Right ventricle myocardium superior (tissue), 1 donor: ENCODE results near the gene ECSIT. TPM values are rescaled to one million over a fixed set of nuclear protein-coding genes. Genes with fewer than 3 reads are reported as not detected.
"Not testable (repeated sequence)": the region's sequence is repeated elsewhere in the genome, so short reads cannot be mapped to it uniquely, and the experiment has no call there.

Experiments
- ATAC-seq: fragments of 200-7000 bp; cut with Tn5 transposase; one replicate; pipeline ENCODE4 v1.9.1; 2020; ENCODE audit warnings: mild to moderate bottlenecking; ENCODE audit not compliant: poor library complexity
- DNase-seq: peaks from one replicate; pipeline ENCODE4 v3.0.0-alpha.2; 2020
- intact Hi-C: fragments of 100-400 bp; cut with DNase I; formaldehyde crosslinking; loops from one replicate; pipeline ENCODE4 v1.11.2; 2022
- long read RNA-seq: library from polyadenylated mRNA; unstranded; transcript quantifications from one replicate; pipeline ENCODE4 v2.0.0, GENCODE V29; 2021
- total RNA-seq: library from RNA; stranded (reverse); fragmentation: NEBNext Ultra II Directional; extraction: Animal tissue kit (Norgen Biotek cat#: 25700); gene quantifications from one replicate; pipeline ENCODE4 v1.2.1, GENCODE V29; 2021
- donor health status: DM: no; HTN: yes; CAD: no; lungs with severe emphysema.

Gene ECSIT, protein sequence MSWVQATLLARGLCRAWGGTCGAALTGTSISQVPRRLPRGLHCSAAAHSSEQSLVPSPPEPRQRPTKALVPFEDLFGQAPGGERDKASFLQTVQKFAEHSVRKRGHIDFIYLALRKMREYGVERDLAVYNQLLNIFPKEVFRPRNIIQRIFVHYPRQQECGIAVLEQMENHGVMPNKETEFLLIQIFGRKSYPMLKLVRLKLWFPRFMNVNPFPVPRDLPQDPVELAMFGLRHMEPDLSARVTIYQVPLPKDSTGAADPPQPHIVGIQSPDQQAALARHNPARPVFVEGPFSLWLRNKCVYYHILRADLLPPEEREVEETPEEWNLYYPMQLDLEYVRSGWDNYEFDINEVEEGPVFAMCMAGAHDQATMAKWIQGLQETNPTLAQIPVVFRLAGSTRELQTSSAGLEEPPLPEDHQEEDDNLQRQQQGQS
- total RNA-seq, result 178 TPM
- long read RNA-seq, transcript ECSIT-202 (8 exons, 1,700 nt), result major isoform, 632 of 759 reads
- long read RNA-seq, partial matches to known transcripts, result 16 of 759 reads
- long read RNA-seq, other reads (novel, unspliced or antisense), result 106 of 759 reads

DNA sequence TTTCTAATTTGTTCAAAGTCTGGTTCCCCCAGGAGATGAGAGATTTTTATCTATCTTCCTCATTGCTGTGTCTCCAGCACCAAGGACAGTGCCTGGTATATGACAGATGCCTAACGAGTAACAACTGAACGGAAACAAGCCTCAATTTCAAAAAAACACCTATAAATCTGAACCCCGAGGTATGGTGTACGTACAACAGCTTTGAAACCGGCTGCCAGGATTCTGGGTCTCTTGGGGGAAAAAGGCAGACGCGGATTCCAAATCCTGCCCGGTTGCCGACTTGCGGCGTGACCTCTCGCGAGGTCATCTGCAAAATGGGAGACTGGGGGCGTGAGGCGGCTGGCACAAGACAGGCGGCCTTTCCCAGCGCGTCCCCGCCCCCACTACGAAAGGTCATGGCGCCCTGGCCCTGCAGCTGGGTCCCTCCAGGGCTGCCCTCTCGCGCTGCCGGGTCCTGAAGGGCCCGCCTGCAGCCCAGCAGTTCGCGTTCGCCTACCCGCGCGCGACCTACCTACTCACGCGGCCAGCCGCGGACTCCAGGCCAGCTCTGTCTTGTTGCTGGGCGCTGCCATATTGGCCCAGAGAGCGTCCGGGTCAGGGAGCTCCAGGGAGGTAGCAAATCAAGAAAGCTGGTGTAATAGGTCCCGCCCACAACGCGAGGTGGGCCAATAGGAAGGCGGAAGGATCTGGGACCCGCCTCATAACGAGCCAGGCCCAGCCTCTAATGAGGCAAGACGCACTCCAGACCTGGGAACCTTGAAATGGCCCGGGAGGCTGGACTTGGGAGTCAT lies at the start of gene ECSIT:
Gene ECSIT, minus strand, starts transcription at position 584 of the 791 bp plus-strand sequence. CDS start 9,964 bp downstream, outside the sequence.
- DNase-seq (peak; percentile 98), ATAC-seq (peak; percentile 98)
- intact Hi-C loops, result no loop called here

DNA sequence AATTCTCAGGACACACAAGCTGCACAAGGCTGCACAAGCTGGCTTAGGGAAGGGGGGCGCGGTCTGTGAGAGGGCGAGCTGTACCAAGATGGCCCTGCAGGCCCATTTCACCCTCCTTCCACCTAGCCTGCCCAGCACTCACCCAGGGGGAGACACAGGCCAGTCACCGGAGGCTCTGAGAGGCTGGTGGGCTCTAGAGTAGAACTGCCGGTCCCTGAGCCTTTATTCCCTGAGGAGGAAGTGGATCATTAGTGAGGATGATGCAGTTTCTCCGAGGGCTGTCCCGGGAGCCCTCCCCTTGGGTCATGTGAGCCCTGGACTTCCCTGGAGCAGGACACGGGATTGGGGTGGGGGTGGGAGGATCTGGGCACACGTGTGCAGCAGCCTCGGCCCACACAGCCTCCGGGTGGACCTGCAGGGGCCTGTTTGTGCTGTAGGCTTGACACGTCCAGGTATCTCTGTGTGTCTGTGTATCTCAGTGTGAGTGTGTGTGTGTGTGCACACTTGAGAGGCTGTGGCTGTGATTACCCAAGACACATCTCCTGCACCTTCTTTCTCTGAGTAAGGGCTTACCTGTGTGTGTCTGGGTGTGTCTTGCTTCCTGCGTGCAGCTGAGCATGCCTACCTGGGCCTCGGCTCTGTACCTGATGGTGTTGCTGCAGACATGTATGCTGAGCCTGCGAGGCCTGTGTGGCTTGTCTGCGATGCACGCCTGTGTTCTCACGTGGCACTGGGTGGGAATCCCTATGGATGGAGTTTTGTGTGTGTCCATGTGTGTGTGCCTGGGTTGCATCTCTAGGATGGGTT lies 48.7 kb upstream of the ECSIT start, which contains the start of gene ACP5:
Gene ACP5, minus strand, starts transcription at position 195 of the 807 bp plus-strand sequence. CDS start 328 bp downstream, outside the sequence.
- DNase-seq (no peak), ATAC-seq (peak; percentile 40)
- intact Hi-C loops, result no loop called here

GRCh38 chr19:11576227-11576626 lies 47.3 kb upstream of the ECSIT start:
- no peak for ATAC-seq

GRCh38 chr19:11574689-11575088 lies 45.8 kb upstream of the ECSIT start:
- ATAC-seq (no peak), DNase-seq (no peak)
- intact Hi-C loops, result no loop called here

More at GRCh38 chr19:11576227-11576626, 47.3 kb upstream of the ECSIT start:
- intact Hi-C loops, result no loop called here
- DNase-seq, result no peak

GRCh38 chr19:11573763-11574162 lies 44.8 kb upstream of the ECSIT start:
- DNase-seq, intact Hi-C loops, ATAC-seq: not testable (repeated sequence)

GRCh38 chr19:11573354-11573753 lies 44.4 kb upstream of the ECSIT start:
- intact Hi-C loops, DNase-seq, ATAC-seq: not testable (repeated sequence)

GRCh38 chr19:11570039-11570462 lies 41.1 kb upstream of the ECSIT start:
- no peak for ATAC-seq
- intact Hi-C loops, result no loop called here

DNA sequence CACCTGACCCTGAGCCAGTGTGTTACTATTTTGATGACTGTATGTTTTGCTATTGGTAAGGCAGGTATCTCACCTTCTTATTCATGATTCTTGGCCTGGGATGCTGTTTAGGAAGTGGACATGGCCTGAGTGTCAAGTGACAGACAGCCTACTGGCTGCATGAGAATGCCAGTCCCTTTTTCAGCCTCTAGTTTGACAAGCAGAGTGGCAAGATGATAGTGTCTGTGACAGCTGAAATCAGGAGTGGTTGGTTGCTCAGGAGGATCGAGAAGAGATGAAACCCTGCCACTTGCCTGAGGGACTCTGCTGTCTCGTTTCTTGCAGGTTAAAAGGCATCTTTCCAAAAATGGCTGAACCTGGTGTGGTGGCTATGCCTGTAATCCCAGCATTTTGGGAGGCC lies 37.2 kb upstream of the ECSIT start:
- ATAC-seq (no peak), DNase-seq (no peak)
- intact Hi-C loops, result no loop called here

More at GRCh38 chr19:11570039-11570462, 41.1 kb upstream of the ECSIT start:
- no peak for DNase-seq

DNA sequence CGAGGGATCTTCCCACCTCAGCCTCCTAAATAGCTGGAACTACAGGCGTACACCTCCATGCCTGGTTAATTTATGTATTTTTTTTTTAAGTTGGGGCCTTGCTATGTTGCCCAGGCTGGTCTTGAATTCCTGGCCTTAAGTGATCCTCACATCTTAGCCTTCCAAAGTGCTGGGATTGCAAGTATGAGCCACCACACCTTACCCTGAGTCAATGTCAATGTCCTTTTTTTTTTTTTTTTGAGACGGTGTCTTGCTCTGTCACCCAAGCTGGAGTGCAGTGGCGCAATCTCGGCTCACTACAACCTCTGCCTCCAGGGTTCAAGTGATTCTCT lies 36.7 kb upstream of the ECSIT start:
- DNase-seq, intact Hi-C loops: not testable (repeated sequence)

DNA sequence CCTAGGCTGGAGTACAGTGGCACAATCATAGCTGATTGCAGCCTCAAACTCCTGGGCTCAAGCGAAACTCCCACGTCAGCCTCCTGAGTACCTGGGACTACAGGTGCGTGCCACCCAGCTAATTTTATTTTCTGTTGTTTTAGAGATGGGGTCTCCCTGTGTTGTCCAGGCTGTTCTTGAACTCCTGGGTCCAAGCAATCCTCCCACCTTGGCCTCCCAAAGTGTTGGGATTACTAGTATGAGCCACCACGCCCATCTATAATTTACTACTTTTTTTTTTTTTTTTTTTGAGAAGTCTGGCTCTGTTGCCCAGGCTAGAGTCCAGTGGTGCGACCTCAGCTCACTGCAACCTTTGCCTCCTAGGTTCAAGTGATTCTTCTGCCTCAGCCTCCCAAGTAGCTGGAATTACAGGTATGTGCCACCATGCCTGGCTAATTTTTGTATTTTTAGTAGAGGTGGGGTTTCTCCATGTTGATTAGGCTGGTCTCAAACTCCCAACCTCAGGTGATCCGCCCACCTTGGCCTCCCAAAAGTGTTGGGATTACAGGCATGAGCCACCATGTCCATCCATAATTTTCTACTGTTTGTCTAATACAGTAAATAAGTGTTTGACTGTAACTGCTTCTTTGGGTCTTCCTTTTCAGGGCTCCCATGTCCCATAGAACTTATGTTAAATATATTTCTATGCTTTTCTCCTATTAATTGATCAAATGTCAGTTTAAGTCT lies 35.3 kb upstream of the ECSIT start:
- intact Hi-C loops, DNase-seq, ATAC-seq: not testable (repeated sequence)

More for the DNA sequence above, 36.7 kb upstream of the ECSIT start:
- ATAC-seq, result not testable (repeated sequence)

GRCh38 chr19:11563532-11563931 lies 34.6 kb upstream of the ECSIT start:
- no peak for ATAC-seq
- intact Hi-C loops, result no loop called here

GRCh38 chr19:11560404-11561051 lies 31.6 kb upstream of the ECSIT start:
- DNase-seq (no peak), ATAC-seq (peak; percentile 50)
- intact Hi-C loops, result no loop called here

More at GRCh38 chr19:11563532-11563931, 34.6 kb upstream of the ECSIT start:
- no peak for DNase-seq

DNA sequence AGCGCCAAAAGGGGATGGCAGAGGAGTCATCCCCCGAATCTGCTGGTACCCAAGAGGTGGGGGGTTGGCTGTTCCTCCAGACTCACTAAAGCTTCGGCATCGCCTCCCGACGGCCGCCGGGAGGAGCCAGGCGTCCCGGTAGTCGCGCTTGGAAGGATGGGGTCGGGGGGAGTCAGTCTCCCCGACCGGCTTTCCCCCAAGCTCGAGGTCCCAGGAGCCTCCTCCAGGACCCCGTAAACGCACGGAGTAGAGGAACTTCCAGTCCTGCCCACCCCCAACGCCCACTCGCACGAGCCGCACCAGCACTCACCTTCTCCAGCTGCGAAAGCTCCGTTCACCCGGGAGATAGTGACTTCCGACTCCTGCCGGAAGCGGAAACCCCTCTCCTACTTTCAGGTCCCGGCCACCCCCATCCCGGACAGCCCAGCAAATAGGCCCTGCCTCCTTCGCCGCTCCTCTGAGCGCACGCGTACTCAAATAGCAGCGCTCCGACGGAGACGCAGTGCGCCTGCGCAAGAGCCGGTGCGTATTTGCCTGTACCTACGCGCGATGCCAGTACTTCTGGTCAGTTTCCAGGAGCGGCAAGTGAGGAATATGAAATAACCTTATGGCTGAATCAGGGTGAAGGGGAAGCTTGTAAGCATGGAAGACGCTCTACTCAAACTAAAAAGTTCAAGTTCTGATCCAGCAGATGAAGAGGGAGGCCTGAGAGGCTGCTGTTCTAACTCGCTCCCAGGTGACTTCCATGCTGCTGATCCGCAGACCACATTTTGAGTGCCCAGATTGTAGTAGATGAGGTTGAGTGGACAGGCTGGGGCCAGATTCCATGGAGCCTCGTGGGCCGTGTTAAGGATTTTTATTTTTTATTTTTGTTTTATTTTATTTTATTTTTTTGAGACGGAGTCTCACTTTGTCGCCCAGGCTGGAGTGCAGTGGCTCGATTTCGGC lies 30.2 kb upstream of the ECSIT start, which contains the start of gene ELOF1:
Gene ELOF1, minus strand, starts transcription at position 350 of the 948 bp plus-strand sequence. CDS start 4,883 bp downstream, outside the sequence.
- ATAC-seq (peak; percentile 99), DNase-seq (peak; percentile 98)
- intact Hi-C loops, result no loop called here

- DNase-seq (no peak), ATAC-seq (no peak)
- intact Hi-C loops, result no loop called here
Observed at GRCh38 chr19:11556634-11557420, 27.9 kb upstream of the ECSIT start.

GRCh38 chr19:11555246-11555645 lies 26.3 kb upstream of the ECSIT start:
- no peak for DNase-seq
- ATAC-seq, result no peak
- intact Hi-C loops, result no loop called here
